K562 (cell line): ENCODE measurements around the gene MILR1. TPM values are rescaled to one million over a fixed set of nuclear protein-coding genes. Genes with fewer than 3 reads are reported as not detected.
A peak's percentile ranks its signal among the peaks of the same experiment; 100 is the strongest.

ENCODE experiments used
- DIDO1 ChIP-seq: fragments of 450-650 bp; IDR thresholded peaks from 2 replicates; pipeline ENCODE4 v1.6.1; 2016; ENCODE audit warnings: low read depth, missing biosample characterization, missing genetic modification characterization
- E2F5 ChIP-seq: sonication (generic); formaldehyde crosslinking; IDR thresholded peaks from 2 replicates; pipeline ENCODE4 v1.8.0; 2022; ENCODE audit warnings: mild to moderate bottlenecking, missing genetic modification reagents
- E2F8 ChIP-seq: fragments of 450-650 bp; IDR thresholded peaks from 2 replicates; pipeline ENCODE4 v1.7.1; 2018; ENCODE audit warnings: mild to moderate bottlenecking, low read depth; ENCODE audit not compliant: partially characterized antibody
- FOS ChIP-seq: IDR thresholded peaks from 3 replicates; pipeline ENCODE4 v1.6.1; 2011; ENCODE audit not compliant: insufficient read length; ENCODE audit errors: extremely low read depth
- GTF3C2 ChIP-seq: IDR thresholded peaks from 3 replicates; pipeline ENCODE4 v1.6.1; 2011; ENCODE audit warnings: borderline replicate concordance, mild to moderate bottlenecking, moderate library complexity; ENCODE audit not compliant: insufficient read length; ENCODE audit errors: extremely low read depth
- JUNB ChIP-seq: fragments of 450-650 bp; formaldehyde crosslinking; conservative IDR thresholded peaks from 2 replicates; pipeline ENCODE4 v1.4.0; 2020; ENCODE audit warnings: mild to moderate bottlenecking
- MAFF ChIP-seq: IDR thresholded peaks from 2 replicates; pipeline ENCODE4 v1.6.1; 2012; ENCODE audit warnings: low read length, improper control_type of control experiment
- MEF2A ChIP-seq: IDR thresholded peaks from 2 replicates; pipeline ENCODE4 v1.6.1; 2011; ENCODE audit warnings: low read depth, mild to moderate bottlenecking, low read length, moderate library complexity; ENCODE audit not compliant: control insufficient read depth
- NCOA6 ChIP-seq: fragments of 450-650 bp; IDR thresholded peaks from 2 replicates; pipeline ENCODE4 v1.6.1; 2017; ENCODE audit warnings: mild to moderate bottlenecking
- PPARD ChIP-seq: fragments of 250-450 bp; sonication (Bioruptor Pico); IDR thresholded peaks from 2 replicates; pipeline ENCODE4 v1.8.0; 2022; ENCODE audit warnings: inconsistent platforms, mild to moderate bottlenecking, moderate library complexity
- PRMT5 ChIP-seq: sonication (generic); formaldehyde crosslinking; IDR thresholded peaks from 2 replicates; pipeline ENCODE4 v1.5.0; 2020; ENCODE audit warnings: missing genetic modification reagents
- PYGO2 ChIP-seq: fragments of 450-650 bp; IDR thresholded peaks from 2 replicates; pipeline ENCODE4 v1.6.1; 2016; ENCODE audit warnings: mild to moderate bottlenecking, missing genetic modification characterization, moderate library complexity, missing compliant biosample characterization
- RB1 ChIP-seq: fragments of 450-650 bp; IDR thresholded peaks from 2 replicates; pipeline ENCODE4 v1.6.1; 2017; ENCODE audit warnings: low read depth, mild to moderate bottlenecking
- SETDB1 ChIP-seq: IDR thresholded peaks from one replicate; pipeline ENCODE4 v1.6.1; 2012; ENCODE audit warnings: low read length, control low read depth, inconsistent platforms
- YY1 ChIP-seq, 3 experiments: IDR thresholded peaks; 2 replicates each; pipeline ENCODE4 v1.6.1; 2011; ENCODE audit warnings: low read length in 2 of 3, mild to moderate bottlenecking in 2 of 3, moderate library complexity in 2 of 3, borderline replicate concordance in 1 of 3, control low read depth in 1 of 3, low read depth in 1 of 3; ENCODE audit not compliant: insufficient read depth in 3 of 3, insufficient replicate concordance in 2 of 3, control insufficient read depth in 1 of 3, insufficient read length in 1 of 3; ENCODE audit errors: extremely low read depth in 1 of 3
- ZKSCAN8 ChIP-seq: fragments of 200-800 bp; sonication (Bioruptor generic); IDR thresholded peaks from 2 replicates; pipeline ENCODE4 v1.6.1; 2016; ENCODE audit warnings: missing genetic modification characterization, missing compliant biosample characterization
- ZNF12 ChIP-seq: sonication (generic); formaldehyde crosslinking; IDR thresholded peaks from 2 replicates; pipeline ENCODE4 v1.4.0; 2020; ENCODE audit warnings: mild to moderate bottlenecking, missing genetic modification reagents
- ZNF347 ChIP-seq: fragments of 450-650 bp; formaldehyde crosslinking; IDR thresholded peaks from 2 replicates; pipeline ENCODE4 v1.4.0; 2020; ENCODE audit warnings: low read depth, mild to moderate bottlenecking, moderate library complexity
- ZNF561 ChIP-seq: fragments of 450-650 bp; formaldehyde crosslinking; conservative IDR thresholded peaks from 2 replicates; pipeline ENCODE4 v1.4.0; 2020; ENCODE audit warnings: mild to moderate bottlenecking, moderate library complexity
- ZNF699 ChIP-seq: fragments of 250-450 bp; sonication (Bioruptor Pico); IDR thresholded peaks from 2 replicates; pipeline ENCODE4 v1.8.0; 2021; ENCODE audit warnings: mild to moderate bottlenecking, moderate library complexity; ENCODE audit not compliant: insufficient replicate concordance
- ZNF77 ChIP-seq: fragments of 250-450 bp; sonication (Bioruptor Pico); IDR thresholded peaks from 2 replicates; pipeline ENCODE4 v1.5.0; 2020
- polyA plus RNA-seq, 8 experiments: library from polyadenylated mRNA; depleted of rRNA in 4 of 8; stranded (reverse) in 5 of 8; unstranded in 3 of 8; fragments of >200 nt; fragmentation: Nextera tagmentation in 2 of 8; fragmentation: Illumina TruSeq in 1 of 8; extraction: Ambion mirVana in 2 of 8; extraction: Trizol in 1 of 8; gene quantifications; 2 replicates each; pipeline versions ENCODE4 v1.2.1 to v1.2.3, GENCODE V29; 2011 to 2014; ENCODE audit warnings: inconsistent platforms in 1 of 8, missing spikeins in 1 of 8
- total RNA-seq, 7 experiments: library from RNA; depleted of rRNA in 6 of 7; stranded (reverse); fragments of >200 nt in 6 of 7; fragmentation: Illumina TruSeq in 2 of 7; extraction: Trizol in 2 of 7; gene quantifications; 2 replicates each; pipeline versions ENCODE4 v1.2.1 to v1.2.3, GENCODE V29; 2011 to 2021; ENCODE audit warnings: low replicate concordance in 1 of 7

Gene MILR1
- total and polyA plus RNA-seq, 9 of the 15 experiments (the other 6 are each of a cell fraction or from before 2014, with no cell fraction given), result 3.8 to 14.1 (median 7.1) TPM

GRCh38 chr17:64496786-64497564 is 48.1 kb downstream of the MILR1 start, which contains the start of gene POLG2 (continued):
- TF ChIP-seq ZNF699 (CRISPR knock-in tag) (no peak), E2F8 (peak; percentile 88), JUNB (no peak), GTF3C2 (no peak), SETDB1 (no peak), PRMT5 (CRISPR knock-in tag) (no peak), PPARD (no peak), YY1 (IDR thresholded peaks at IDR 0.05; ENCODE audit: borderline replicate concordance in 1 of 3, control insufficient read depth in 1 of 3, extremely low read depth in 1 of 3, insufficient read depth in 3 of 3, insufficient read length in 1 of 3, insufficient replicate concordance in 2 of 3, low read depth in 1 of 3, low read length in 2 of 3) (peak; percentile 68 to 93 (median 90)), ZNF77 (CRISPR knock-in tag) (no peak), DIDO1 (tag) (no peak), RB1 (peak; percentile 38; the same call in 1 of the 2 replicates), ZNF12 (CRISPR knock-in tag) (peak; percentile 43; the same call in 1 of the 2 replicates), E2F5 (no peak; the same call in 1 of the 2 replicates), ZNF561 (CRISPR knock-in tag) (no peak), ZKSCAN8 (no peak), NCOA6 (peak; percentile 54; the same call in 1 of the 2 replicates), MEF2A (0 out of 2 replicates have a peak, but pooled peaks have one; percentile 3), FOS (no peak), PYGO2 (tag) (no peak), ZNF347 (CRISPR knock-in tag) (no peak), MAFF (no peak)
